ENCODE results near the gene SNCG. TPM values are rescaled to one million over a fixed set of nuclear protein-coding genes. Genes with fewer than 3 reads are reported as not detected.
"Not testable (repeated sequence)": the region's sequence is repeated elsewhere in the genome, so short reads cannot be mapped to it uniquely, and the experiment has no call there.

Gene SNCG
- total and polyA plus RNA-seq, 2 experiments from 2014 or later, result 4.0 to 17.0 TPM

- DNase-seq (ENCODE audit: low spot score) (no peak), ATAC-seq (no peak)
- Mint-ChIP-seq H3K4me1 (peaks cover 3% of the 10 kb centered on the region; the same call in 1 of the 3 replicates), H3K4me3 (no peak overlapping the region), H3K9me3 (no peaks in the 10 kb centered on the region), H3K27ac (no peak overlapping the region), H3K27me3 (ENCODE audit: insufficient read depth, low read depth, poor library complexity) (peaks cover 27% of the 10 kb centered on the region), H3K36me3 (ENCODE audit: low read depth) (peaks cover 17% of the 10 kb centered on the region)
- H3K79me2 ChIP-seq (replicated peaks; ENCODE audit: insufficient read depth), result no peaks in the 10 kb centered on the region
- H3K9me2 ChIP-seq (ENCODE audit: insufficient read depth), result no peaks in the 10 kb centered on the region
- H3K27ac ChIP-seq (ENCODE audit: low read depth), result no peak overlapping the region; the same call in 1 of the 2 replicates
- peaks cover 5% of the 10 kb centered on the region; the same call in 1 of the 2 replicates for H3F3A ChIP-seq (replicated peaks; ENCODE audit: low read depth)
- H3K4me1 ChIP-seq (ENCODE audit: insufficient read depth), result no peaks in the 10 kb centered on the region
- peaks cover 17% of the 10 kb centered on the region for H3K36me3 ChIP-seq (ENCODE audit: insufficient read depth)
- peaks cover 12% of the 10 kb centered on the region; the same call in 1 of the 2 replicates for H4K20me1 ChIP-seq (replicated peaks; ENCODE audit: insufficient read depth)
- H3K4me2 ChIP-seq, result no peak overlapping the region
- TF ChIP-seq CTCF (conservative IDR thresholded peaks at IDR 0.05; ENCODE audit: low read depth in 2 of 2) (no peak), EZH2 (IDR thresholded peaks at IDR 0.05; ENCODE audit: low read depth, unreplicated experiment) (no peak), ZNF331 (CRISPR knock-in tag; IDR thresholded peaks at IDR 0.05; ENCODE audit: low read depth) (no peak)
- H3K27me3 ChIP-seq (ENCODE audit: insufficient read depth), result no peaks in the 10 kb centered on the region
- H3K4me3 ChIP-seq, result no peak overlapping the region
- no peak overlapping the region for H2AFZ ChIP-seq
Observed at GRCh38 chr10:86932674-86933073, 25.7 kb upstream of the SNCG start.

GRCh38 chr10:86934162-86934711, 24.2 kb upstream of the SNCG start:
- not testable (repeated sequence) for H3K4me1 ChIP-seq (ENCODE audit: insufficient read depth); H3K4me2 ChIP-seq; H2AFZ ChIP-seq; H3K79me2 ChIP-seq (replicated peaks; ENCODE audit: insufficient read depth); H3K27ac Mint-ChIP-seq; DNase-seq (ENCODE audit: low spot score); H3K4me1 Mint-ChIP-seq; H3K9me3 Mint-ChIP-seq; H3K4me3 Mint-ChIP-seq; H3F3A ChIP-seq (replicated peaks; ENCODE audit: low read depth); H3K4me3 ChIP-seq; H3K9me2 ChIP-seq (ENCODE audit: insufficient read depth); H3K27me3 ChIP-seq (ENCODE audit: insufficient read depth)
- Histone ChIP-seq H4K20me1 (replicated peaks; ENCODE audit: insufficient read depth) (peaks cover 12% of the 10 kb centered on the region; the same call in 1 of the 2 replicates), H3K36me3 (ENCODE audit: insufficient read depth) (peaks cover 12% of the 10 kb centered on the region), H3K27ac (ENCODE audit: low read depth) (0 out of 2 replicates have a peak overlapping the region, but pooled peaks have one; percentile 36)
- Mint-ChIP-seq H3K36me3 (ENCODE audit: low read depth) (peaks cover 14% of the 10 kb centered on the region), H3K27me3 (ENCODE audit: insufficient read depth, low read depth, poor library complexity) (peaks cover 29% of the 10 kb centered on the region)
- ATAC-seq, result peak; percentile 10; the same call in 1 of the 3 replicates

- no peak overlapping the region for H3K4me2 ChIP-seq
- H2AFZ ChIP-seq, result no peak overlapping the region
- Mint-ChIP-seq H3K36me3 (ENCODE audit: low read depth) (peaks cover 1% of the 10 kb centered on the region; the same call in 2 of the 3 replicates), H3K27me3 (ENCODE audit: insufficient read depth, low read depth, poor library complexity) (peaks cover 34% of the 10 kb centered on the region), H3K4me1 (peaks cover 7% of the 10 kb centered on the region), H3K27ac (peak overlapping the region; percentile 44; the same call in 1 of the 2 replicates), H3K4me3 (no peak overlapping the region), H3K9me3 (no peaks in the 10 kb centered on the region)
- H3K27ac ChIP-seq (ENCODE audit: low read depth), result no peak overlapping the region
- TF ChIP-seq NANOG (IDR thresholded peaks at IDR 0.05; ENCODE audit: borderline replicate concordance), result no peak
- no peak for DNase-seq (ENCODE audit: low spot score)
- H3K27me3 ChIP-seq (ENCODE audit: insufficient read depth), result no peaks in the 10 kb centered on the region
- H3K79me2 ChIP-seq (replicated peaks; ENCODE audit: insufficient read depth), result no peaks in the 10 kb centered on the region
- H3F3A ChIP-seq (replicated peaks; ENCODE audit: low read depth), result peaks cover 5% of the 10 kb centered on the region; the same call in 1 of the 2 replicates
- no peak for ATAC-seq
- H3K4me1 ChIP-seq (ENCODE audit: insufficient read depth), result no peaks in the 10 kb centered on the region
- peaks cover 9% of the 10 kb centered on the region; the same call in 1 of the 2 replicates for H4K20me1 ChIP-seq (replicated peaks; ENCODE audit: insufficient read depth)
- no peaks in the 10 kb centered on the region; the same call in 1 of the 2 replicates for H3K36me3 ChIP-seq (ENCODE audit: insufficient read depth)
- H3K4me3 ChIP-seq, result no peak overlapping the region
- no peaks in the 10 kb centered on the region for H3K9me2 ChIP-seq (ENCODE audit: insufficient read depth)
Observed at GRCh38 chr10:86936661-86937501, 21.5 kb upstream of the SNCG start.
